OCI-LY1 (cell line): ENCODE measurements around the gene SDHC.

Experiments used
- H2AFZ ChIP-seq: fragments of 200-600 bp; sonication (generic), shearing (Covaris generic); 2 replicates; pipeline ENCODE4 v1.6.0; 2014; ENCODE audit warnings: antibody characterized with exemption, mild to moderate bottlenecking, low read length
- H3F3A ChIP-seq: fragments of 200-600 bp; sonication (generic), shearing (Covaris generic); 2 replicates; pipeline ENCODE4 v1.6.0; 2014; ENCODE audit warnings: mild to moderate bottlenecking, antibody characterized with exemption, low read length, moderate library complexity; ENCODE audit not compliant: insufficient read depth
- H3K27ac ChIP-seq: fragments of 200-600 bp; sonication (generic); 2 replicates; pipeline ENCODE4 v1.5.1; 2014; ENCODE audit warnings: low read length, mixed run types, mild to moderate bottlenecking, low read depth; ENCODE audit not compliant: poor library complexity, severe bottlenecking
- H3K27me3 ChIP-seq: fragments of 200-600 bp; sonication (generic); 2 replicates; pipeline ENCODE4 v1.6.0; 2014; ENCODE audit warnings: antibody characterized with exemption, mild to moderate bottlenecking, low read length, moderate library complexity; ENCODE audit not compliant: insufficient read depth
- H3K36me3 ChIP-seq: fragments of 200-600 bp; sonication (generic); 2 replicates; pipeline ENCODE4 v1.6.1; 2014; ENCODE audit warnings: mild to moderate bottlenecking, antibody characterized with exemption, low read length, moderate library complexity, mixed read lengths; ENCODE audit not compliant: insufficient read depth
- H3K4me1 ChIP-seq: fragments of 200-600 bp; sonication (generic); 2 replicates; pipeline ENCODE4 v1.5.1; 2014; ENCODE audit warnings: mild to moderate bottlenecking, low read length, moderate library complexity; ENCODE audit not compliant: insufficient read depth, severe bottlenecking
- H3K4me2 ChIP-seq: fragments of 200-600 bp; sonication (generic), shearing (Covaris generic); 2 replicates; pipeline ENCODE4 v1.6.1; 2014; ENCODE audit warnings: low read length
- H3K4me3 ChIP-seq: fragments of 200-600 bp; sonication (generic); 2 replicates; pipeline ENCODE4 v1.5.1; 2014; ENCODE audit warnings: low read length, low read depth, mild to moderate bottlenecking, mixed read lengths; ENCODE audit not compliant: poor library complexity, severe bottlenecking
- H3K79me2 ChIP-seq: fragments of 200-600 bp; shearing (Covaris generic); 2 replicates; pipeline ENCODE4 v1.6.1; 2016; ENCODE audit warnings: mixed run types, low read length, mixed read lengths; ENCODE audit not compliant: insufficient read depth
- H3K9ac ChIP-seq: fragments of 200-600 bp; sonication (generic), shearing (Covaris generic); 2 replicates; pipeline ENCODE4 v1.6.1; 2014; ENCODE audit warnings: mild to moderate bottlenecking, low read length, mixed read lengths
- H3K9me2 ChIP-seq: fragments of 200-600 bp; sonication (generic), shearing (Covaris generic); 2 replicates; pipeline ENCODE4 v1.6.1; 2014; ENCODE audit warnings: low read depth, mild to moderate bottlenecking, low read length, mixed read lengths
- H3K9me3 ChIP-seq: fragments of 200-600 bp; shearing (Covaris generic); 2 replicates; pipeline ENCODE4 v1.6.1; 2014; ENCODE audit warnings: low read length, mixed read lengths
- H4K20me1 ChIP-seq: fragments of 200-600 bp; sonication (generic), shearing (Covaris generic); 2 replicates; pipeline ENCODE4 v1.6.0; 2016; ENCODE audit warnings: mild to moderate bottlenecking, low read length; ENCODE audit not compliant: insufficient read depth
- CTCF ChIP-seq: fragments of 200-600 bp; sonication (generic), shearing (Covaris generic); IDR thresholded peaks from 2 replicates; pipeline ENCODE4 v1.5.1; 2017; ENCODE audit warnings: mild to moderate bottlenecking, antibody characterized with exemption, low read length, moderate library complexity, mixed read lengths
- EZH2 ChIP-seq: fragments of 200-600 bp; sonication (generic), shearing (Covaris generic); IDR thresholded peaks from 2 replicates; pipeline ENCODE4 v1.8.0; 2017; ENCODE audit warnings: borderline replicate concordance, mixed run types, mild to moderate bottlenecking, antibody characterized with exemption, low read length, moderate library complexity, mixed read lengths

SDHC gene, protein sequence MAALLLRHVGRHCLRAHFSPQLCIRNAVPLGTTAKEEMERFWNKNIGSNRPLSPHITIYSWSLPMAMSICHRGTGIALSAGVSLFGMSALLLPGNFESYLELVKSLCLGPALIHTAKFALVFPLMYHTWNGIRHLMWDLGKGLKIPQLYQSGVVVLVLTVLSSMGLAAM

GRCh38 chr1:161314201-161314981, at the start of gene SDHC:
Gene SDHC, plus strand, starts transcription at chr1:161314381. Its CDS starts 25 bp downstream, at chr1:161314406.
- peak within 1 kb of the TSS; percentile 97 for H3K4me2 ChIP-seq
- TF ChIP-seq EZH2 (no peak), CTCF (peak; percentile 45; the same call in 1 of the 2 replicates)
- H3K79me2 ChIP-seq, result peaks cover 14% of the 10 kb centered on the region
- H4K20me1 ChIP-seq, result no peaks in the 10 kb centered on the region
- H3K9me3 ChIP-seq, result no peaks in the 10 kb centered on the region
- H3K27me3 ChIP-seq, result no peaks in the 10 kb centered on the region
- peak within 1 kb of the TSS; percentile 90 for H3K4me3 ChIP-seq
- H3K27ac ChIP-seq, result peak within 1 kb of the TSS; percentile 62
- no peaks in the 10 kb centered on the region for H3K36me3 ChIP-seq
- no peaks in the 10 kb centered on the region for H3F3A ChIP-seq
- H2AFZ ChIP-seq, result peak within 1 kb of the TSS; percentile 80
- H3K4me1 ChIP-seq, result peaks cover 26% of the 10 kb centered on the region
- H3K9ac ChIP-seq, result peak within 1 kb of the TSS; percentile 89
- H3K9me2 ChIP-seq, result no peaks in the 10 kb centered on the region

DNA sequence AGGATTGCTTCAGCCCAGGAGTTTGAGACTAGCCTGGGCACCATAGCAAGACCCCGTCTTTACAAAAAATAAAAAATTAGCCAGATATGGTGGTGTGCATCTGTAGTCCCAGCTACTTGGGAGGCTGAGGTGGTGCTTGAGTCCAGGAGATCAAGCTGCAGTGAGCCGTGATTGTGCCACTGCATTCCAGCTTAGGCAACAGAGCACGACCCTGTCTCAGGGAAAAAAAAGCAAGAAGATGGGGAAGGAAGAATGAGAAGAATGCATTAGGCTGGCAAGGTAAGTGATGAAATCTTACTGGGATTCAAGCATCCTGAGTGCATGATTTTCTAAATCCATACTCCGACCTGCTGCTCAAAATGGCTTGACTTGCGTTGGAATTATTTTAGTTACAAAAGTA, 48.9 kb upstream of the SDHC start:
- no peak overlapping the region for H3K9ac ChIP-seq
- no peaks in the 10 kb centered on the region for H3K36me3 ChIP-seq
- H3K4me2 ChIP-seq, result no peak overlapping the region
- no peaks in the 10 kb centered on the region for H3K79me2 ChIP-seq
- no peak overlapping the region for H3K27ac ChIP-seq
- H3K4me1 ChIP-seq, result peaks cover 17% of the 10 kb centered on the region
- H3K27me3 ChIP-seq, result peaks cover 9% of the 10 kb centered on the region
- no peak overlapping the region for H3K4me3 ChIP-seq
- H3K9me3 ChIP-seq, result no peaks in the 10 kb centered on the region
- H2AFZ ChIP-seq, result no peak overlapping the region
- TF ChIP-seq EZH2, result no peak
- no peak for TF ChIP-seq CTCF
- H3K9me2 ChIP-seq, result no peaks in the 10 kb centered on the region
- no peaks in the 10 kb centered on the region for H4K20me1 ChIP-seq
- H3F3A ChIP-seq, result no peaks in the 10 kb centered on the region

DNA sequence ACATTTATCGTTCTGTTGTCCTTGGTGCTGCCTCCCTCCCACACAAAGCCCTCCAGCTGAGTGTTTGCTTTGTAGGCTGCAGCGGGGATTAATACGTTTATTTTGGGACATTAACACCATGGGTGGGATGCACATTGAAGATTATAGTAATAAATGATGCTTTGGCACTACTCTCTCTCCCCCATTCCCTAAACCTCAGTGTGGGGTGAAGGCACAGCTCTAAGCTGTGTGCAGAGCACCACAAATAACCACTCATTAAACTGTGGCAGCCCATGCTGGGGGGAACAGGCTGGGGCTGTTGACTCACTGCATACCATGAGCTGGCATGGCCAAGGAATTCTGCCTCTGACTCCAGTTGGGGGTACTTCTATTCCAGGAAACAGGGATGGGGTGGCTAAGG, 48.0 kb upstream of the SDHC start:
- no peak overlapping the region for H3K4me3 ChIP-seq
- H3K9me3 ChIP-seq, result no peaks in the 10 kb centered on the region
- no peak overlapping the region for H3K27ac ChIP-seq
- no peak overlapping the region for H3K9ac ChIP-seq
- H2AFZ ChIP-seq, result no peak overlapping the region
- no peaks in the 10 kb centered on the region for H3K79me2 ChIP-seq
- H4K20me1 ChIP-seq, result no peaks in the 10 kb centered on the region
- H3K4me2 ChIP-seq, result no peak overlapping the region
- no peaks in the 10 kb centered on the region for H3K36me3 ChIP-seq
- H3K9me2 ChIP-seq, result no peaks in the 10 kb centered on the region
- no peak for TF ChIP-seq EZH2
- peaks cover 7% of the 10 kb centered on the region; the same call in 1 of the 2 replicates for H3K27me3 ChIP-seq
- peaks cover 8% of the 10 kb centered on the region for H3K4me1 ChIP-seq
- no peaks in the 10 kb centered on the region for H3F3A ChIP-seq
